ENCODE results near the gene SORBS1.
"Not testable (repeated sequence)": the region's sequence is repeated elsewhere in the genome, so short reads cannot be mapped to it uniquely, and the experiment has no call there.

SORBS1 gene

GRCh38 chr10:95480102-95480900, 80.9 kb downstream of the SORBS1 start:
- no peaks in the 10 kb centered on the region for H3K27me3 Mint-ChIP-seq
- H3K4me1 Mint-ChIP-seq (ENCODE audit: low read depth): peaks cover 9% of the 10 kb centered on the region
- H3K9me3 Mint-ChIP-seq: no peaks in the 10 kb centered on the region
- H3K27ac Mint-ChIP-seq: no peak overlapping the region
- no peaks in the 10 kb centered on the region for H3K36me3 Mint-ChIP-seq (ENCODE audit: low read depth)
- no peak overlapping the region for H3K4me3 Mint-ChIP-seq

- no peak overlapping the region for H3K27ac Mint-ChIP-seq
- H3K27me3 Mint-ChIP-seq: no peaks in the 10 kb centered on the region
- peaks cover 9% of the 10 kb centered on the region for H3K4me1 Mint-ChIP-seq (ENCODE audit: low read depth)
- H3K4me3 Mint-ChIP-seq: no peak overlapping the region
- no peaks in the 10 kb centered on the region for H3K9me3 Mint-ChIP-seq
- H3K36me3 Mint-ChIP-seq (ENCODE audit: low read depth): no peaks in the 10 kb centered on the region
These were observed 82.2 kb downstream of the SORBS1 start for GRCh38 chr10:95478935-95479334.

- no peaks in the 10 kb centered on the region for H3K36me3 Mint-ChIP-seq (ENCODE audit: low read depth)
- H3K4me3 Mint-ChIP-seq: no peak overlapping the region
- no peaks in the 10 kb centered on the region for H3K9me3 Mint-ChIP-seq
- H3K27ac Mint-ChIP-seq: no peak overlapping the region
- peaks cover 9% of the 10 kb centered on the region for H3K4me1 Mint-ChIP-seq (ENCODE audit: low read depth)
- no peaks in the 10 kb centered on the region for H3K27me3 Mint-ChIP-seq
These were observed 83.0 kb downstream of the SORBS1 start for GRCh38 chr10:95478185-95478584.

DNA sequence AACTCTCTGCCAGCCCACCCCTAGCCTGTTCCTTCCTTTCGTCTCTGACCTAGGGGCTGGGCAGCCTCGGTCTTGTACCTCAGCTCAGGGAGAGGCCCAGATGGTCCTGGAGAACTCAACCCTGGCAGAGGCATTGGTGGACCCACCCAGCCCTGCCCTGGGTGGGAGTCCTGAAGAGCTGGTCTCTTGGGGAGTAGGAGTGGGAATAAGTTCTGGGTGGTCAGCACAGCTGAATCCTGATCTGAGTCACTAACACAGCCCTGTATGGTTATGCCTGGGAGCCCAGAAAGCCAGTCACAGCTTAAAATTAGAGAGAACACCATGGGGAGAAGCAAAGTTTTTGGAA, 84.0 kb downstream of the SORBS1 start:
- no peak overlapping the region for H3K27ac Mint-ChIP-seq
- H3K4me1 Mint-ChIP-seq (ENCODE audit: low read depth): peaks cover 9% of the 10 kb centered on the region
- no peak overlapping the region for H3K4me3 Mint-ChIP-seq
- no peaks in the 10 kb centered on the region for H3K36me3 Mint-ChIP-seq (ENCODE audit: low read depth)
- no peaks in the 10 kb centered on the region for H3K9me3 Mint-ChIP-seq
- H3K27me3 Mint-ChIP-seq: no peaks in the 10 kb centered on the region

DNA sequence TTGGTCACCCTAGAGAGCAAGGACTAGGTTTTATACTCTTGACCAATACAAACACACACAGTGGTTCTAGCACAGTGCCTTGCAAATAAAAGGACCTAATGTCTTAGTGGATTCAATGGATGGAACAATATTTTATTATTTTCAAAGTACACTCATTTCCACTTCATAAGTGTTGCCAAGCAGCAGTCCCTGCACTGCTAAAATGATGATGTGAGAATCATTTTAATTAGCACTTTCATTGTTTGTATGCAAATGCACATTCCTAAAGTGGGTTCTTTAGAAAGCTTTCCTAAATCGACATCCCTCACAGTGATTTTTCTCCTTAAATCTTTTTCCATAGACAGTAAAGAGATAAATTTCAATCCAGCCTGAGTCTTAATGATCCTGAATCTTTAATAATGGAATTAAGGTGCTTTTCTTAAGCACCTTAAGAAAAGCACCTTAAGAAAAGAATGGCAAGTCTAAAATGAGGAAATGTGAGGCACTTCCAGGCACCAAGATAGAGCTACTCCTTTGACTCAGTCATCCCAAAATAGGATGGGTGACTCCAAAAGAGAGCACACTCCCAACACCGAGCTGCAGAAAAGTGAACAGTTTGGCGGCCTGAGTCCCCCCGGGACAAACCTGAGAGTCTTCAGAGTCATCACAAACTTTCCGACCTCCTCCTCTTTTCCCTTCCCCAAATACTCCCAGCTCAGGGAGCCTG, 84.5 kb downstream of the SORBS1 start:
- Mint-ChIP-seq H3K27me3 (no peaks in the 10 kb centered on the region), H3K4me1 (ENCODE audit: low read depth) (peaks cover 9% of the 10 kb centered on the region), H3K27ac (no peak overlapping the region), H3K36me3 (ENCODE audit: low read depth) (no peaks in the 10 kb centered on the region), H3K9me3 (no peaks in the 10 kb centered on the region), H3K4me3 (no peak overlapping the region)

- H3K27me3 Mint-ChIP-seq: no peaks in the 10 kb centered on the region
- no peak overlapping the region for H3K27ac Mint-ChIP-seq
- no peaks in the 10 kb centered on the region for H3K36me3 Mint-ChIP-seq (ENCODE audit: low read depth)
- peaks cover 5% of the 10 kb centered on the region for H3K4me1 Mint-ChIP-seq (ENCODE audit: low read depth)
- no peak overlapping the region for H3K4me3 Mint-ChIP-seq
- no peaks in the 10 kb centered on the region for H3K9me3 Mint-ChIP-seq
These were observed 85.2 kb downstream of the SORBS1 start for GRCh38 chr10:95475827-95476468.

DNA sequence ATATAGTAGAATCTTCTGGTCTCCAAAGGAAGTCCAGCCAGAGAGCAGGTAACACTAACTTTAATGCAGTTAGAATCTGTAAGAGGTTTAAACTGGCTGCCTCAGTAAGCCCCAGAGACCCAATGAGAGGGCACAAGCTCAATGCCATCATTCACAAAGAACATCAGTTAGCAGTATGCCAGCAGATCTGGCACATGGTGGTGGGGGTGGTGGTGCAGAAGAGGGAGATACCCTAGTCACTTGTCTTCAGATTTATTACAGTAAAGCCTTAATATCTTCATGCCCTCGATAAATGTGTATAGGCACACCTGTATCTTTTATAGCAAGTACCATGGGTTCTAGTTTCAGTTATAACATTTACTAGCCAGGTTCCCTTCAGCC, 86.2 kb downstream of the SORBS1 start:
- Mint-ChIP-seq H3K27ac (no peak overlapping the region), H3K9me3 (no peaks in the 10 kb centered on the region), H3K4me3 (no peak overlapping the region), H3K36me3 (ENCODE audit: low read depth) (no peaks in the 10 kb centered on the region), H3K27me3 (no peaks in the 10 kb centered on the region), H3K4me1 (ENCODE audit: low read depth) (no peaks in the 10 kb centered on the region)

- Mint-ChIP-seq H3K27ac (no peak overlapping the region), H3K4me1 (ENCODE audit: low read depth) (no peaks in the 10 kb centered on the region), H3K27me3 (no peaks in the 10 kb centered on the region), H3K36me3 (ENCODE audit: low read depth) (no peaks in the 10 kb centered on the region), H3K9me3 (no peaks in the 10 kb centered on the region), H3K4me3 (no peak overlapping the region)
These were observed 86.8 kb downstream of the SORBS1 start for GRCh38 chr10:95474228-95475002.

DNA sequence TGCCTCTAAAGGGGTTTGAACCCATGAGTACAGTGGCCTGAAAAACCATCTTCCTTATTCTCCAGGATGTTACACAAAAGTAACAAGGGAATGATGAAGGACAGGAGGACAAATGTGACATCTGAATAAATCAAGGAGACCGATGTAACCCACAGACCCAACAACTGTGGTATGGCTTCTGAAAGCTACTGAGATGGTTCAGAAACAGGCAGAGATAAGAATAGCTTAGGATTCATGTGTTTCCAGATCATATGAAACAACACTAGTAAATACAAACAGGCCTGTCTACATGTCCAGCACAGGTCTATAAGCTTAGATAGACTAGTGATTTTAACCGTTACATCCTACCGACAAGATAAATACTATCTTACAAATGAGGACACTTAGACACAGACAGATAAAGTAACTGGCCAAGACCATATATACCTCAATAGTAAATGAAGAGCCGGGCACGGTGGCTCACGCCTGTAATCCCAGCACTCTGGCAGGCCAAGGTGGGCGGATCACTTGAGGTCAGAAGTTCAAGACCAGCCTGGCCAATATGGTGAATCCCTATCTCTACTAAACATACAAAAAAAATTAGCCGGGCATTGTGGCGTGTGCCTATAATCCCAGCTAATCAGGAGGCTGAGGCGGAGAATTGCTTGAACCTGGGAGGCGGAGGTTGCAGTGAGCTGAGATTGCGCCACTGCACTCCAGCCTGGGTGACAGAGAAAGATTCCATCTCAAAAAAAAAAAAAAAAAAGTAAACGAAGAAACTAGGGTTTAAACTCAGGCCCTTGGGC, 88.7 kb downstream of the SORBS1 start:
- no peaks in the 10 kb centered on the region for H3K27me3 Mint-ChIP-seq
- no peak overlapping the region for H3K27ac Mint-ChIP-seq
- no peaks in the 10 kb centered on the region for H3K9me3 Mint-ChIP-seq
- no peaks in the 10 kb centered on the region for H3K4me1 Mint-ChIP-seq (ENCODE audit: low read depth)
- H3K36me3 Mint-ChIP-seq (ENCODE audit: low read depth): no peaks in the 10 kb centered on the region
- no peak overlapping the region for H3K4me3 Mint-ChIP-seq

DNA sequence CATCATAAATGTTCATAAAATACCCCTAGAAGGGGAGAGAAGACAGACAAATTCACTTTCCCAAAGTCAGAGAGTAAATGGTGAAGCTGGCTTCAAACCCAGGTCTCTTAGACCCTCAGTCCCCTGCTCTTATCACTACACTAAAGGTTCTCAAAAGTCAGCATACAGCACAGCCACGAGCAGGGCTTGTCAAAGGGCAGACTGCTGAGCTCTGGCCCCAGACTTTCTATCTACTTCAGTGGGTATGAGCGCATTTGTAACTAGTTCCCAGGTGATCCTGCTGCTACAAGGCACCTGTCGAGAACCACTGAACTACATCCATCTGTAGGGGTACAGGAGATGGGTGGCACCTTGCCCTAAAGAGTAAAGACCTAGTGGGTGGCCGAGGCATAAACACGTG, 91.5 kb downstream of the SORBS1 start:
- Mint-ChIP-seq H3K4me1 (ENCODE audit: low read depth) (peaks cover 4% of the 10 kb centered on the region), H3K27ac (no peak overlapping the region), H3K4me3 (no peak overlapping the region), H3K36me3 (ENCODE audit: low read depth) (no peaks in the 10 kb centered on the region), H3K27me3 (no peaks in the 10 kb centered on the region), H3K9me3 (no peaks in the 10 kb centered on the region)

DNA sequence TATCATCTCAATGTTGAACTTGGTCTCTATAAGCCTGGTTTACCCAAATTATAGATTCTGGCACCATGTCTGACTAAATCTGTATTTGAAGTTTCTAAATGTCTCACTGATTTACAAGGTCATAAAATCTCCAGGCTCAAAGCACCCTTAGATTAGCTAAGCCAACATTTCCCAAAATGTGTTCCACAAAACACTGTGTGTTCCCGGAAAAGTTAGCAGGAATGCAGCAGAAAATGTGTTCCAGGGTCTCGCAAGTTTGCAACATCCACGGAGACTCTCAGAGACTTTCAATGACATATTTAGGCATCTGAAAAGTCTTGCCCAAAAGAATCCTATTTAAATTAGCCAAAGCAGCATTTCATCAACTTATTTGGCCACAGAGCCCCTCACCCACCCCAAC, 91.9 kb downstream of the SORBS1 start:
- H3K4me3 Mint-ChIP-seq: no peak overlapping the region
- no peaks in the 10 kb centered on the region for H3K9me3 Mint-ChIP-seq
- H3K27ac Mint-ChIP-seq: no peak overlapping the region
- H3K27me3 Mint-ChIP-seq: no peaks in the 10 kb centered on the region
- no peaks in the 10 kb centered on the region for H3K36me3 Mint-ChIP-seq (ENCODE audit: low read depth)
- peaks cover 4% of the 10 kb centered on the region for H3K4me1 Mint-ChIP-seq (ENCODE audit: low read depth)

- not testable (repeated sequence) for H3K27ac Mint-ChIP-seq; H3K9me3 Mint-ChIP-seq; H3K4me1 Mint-ChIP-seq (ENCODE audit: low read depth); H3K4me3 Mint-ChIP-seq; H3K36me3 Mint-ChIP-seq (ENCODE audit: low read depth); H3K27me3 Mint-ChIP-seq
These were observed 93.5 kb downstream of the SORBS1 start for GRCh38 chr10:95467642-95468041.

DNA sequence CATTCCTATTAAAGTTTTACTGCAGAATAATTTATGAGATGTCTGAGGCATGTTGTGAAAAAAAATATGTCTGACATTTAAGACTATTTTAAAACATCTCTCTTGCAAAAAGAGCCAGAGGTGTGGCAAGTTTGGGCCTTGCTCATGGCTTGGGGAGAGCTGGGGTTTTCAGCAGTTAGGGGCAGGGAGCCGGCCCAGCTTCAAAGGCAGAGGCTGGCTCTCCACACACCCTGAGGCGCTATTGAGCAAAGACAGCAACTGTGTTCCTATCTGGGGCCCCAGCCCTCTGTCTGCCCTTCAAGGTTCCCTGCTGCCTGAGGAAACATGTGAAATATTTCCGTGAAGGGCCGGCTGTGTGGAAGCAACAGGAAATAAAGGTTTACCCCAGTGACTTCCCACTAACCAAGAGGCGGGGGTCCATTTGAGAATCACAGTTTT, 94.0 kb downstream of the SORBS1 start:
- no peak overlapping the region for H3K4me3 Mint-ChIP-seq
- H3K9me3 Mint-ChIP-seq: no peaks in the 10 kb centered on the region
- H3K27ac Mint-ChIP-seq: no peak overlapping the region
- peaks cover 6% of the 10 kb centered on the region for H3K27me3 Mint-ChIP-seq
- H3K4me1 Mint-ChIP-seq (ENCODE audit: low read depth): peaks cover 4% of the 10 kb centered on the region
- no peaks in the 10 kb centered on the region for H3K36me3 Mint-ChIP-seq (ENCODE audit: low read depth)

DNA sequence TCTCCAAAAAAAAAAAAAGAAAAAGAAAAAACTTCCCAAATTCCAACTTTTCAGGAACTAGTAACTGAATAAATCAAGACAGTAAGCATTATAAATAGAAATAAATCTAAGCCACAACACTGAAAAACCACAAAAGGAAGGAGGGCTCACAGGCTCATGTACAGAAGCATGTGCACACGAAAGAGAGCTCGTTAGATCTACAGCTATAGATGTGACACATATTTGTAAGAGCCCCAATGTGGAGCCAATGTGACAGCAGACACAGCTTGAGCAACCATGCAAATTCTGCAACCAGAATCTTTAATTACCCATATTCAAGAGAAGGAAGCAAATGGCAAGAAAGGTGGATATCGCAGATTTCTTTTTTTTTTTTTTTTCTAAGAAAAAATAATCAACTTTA, 94.7 kb downstream of the SORBS1 start:
- H3K4me3 Mint-ChIP-seq: no peak overlapping the region
- no peaks in the 10 kb centered on the region for H3K36me3 Mint-ChIP-seq (ENCODE audit: low read depth)
- H3K4me1 Mint-ChIP-seq (ENCODE audit: low read depth): peaks cover 4% of the 10 kb centered on the region
- no peak overlapping the region for H3K27ac Mint-ChIP-seq
- no peaks in the 10 kb centered on the region for H3K9me3 Mint-ChIP-seq
- H3K27me3 Mint-ChIP-seq: peaks cover 6% of the 10 kb centered on the region

Data from stimulated activated naive CD8-positive, alpha-beta T cell treated with anti-CD3 and anti-CD28 coated beads, Interleukin-15, Interleukin-2, amounts not matched to agents 100 ng/mL and 50 ng/mL, for 24 hours (primary cell).